Measurements from ENCODE around the gene SNAPIN. TPM values are rescaled to one million over a fixed set of nuclear protein-coding genes. Genes with fewer than 3 reads are reported as not detected.
"Not testable (repeated sequence)": the region's sequence is repeated elsewhere in the genome, so short reads cannot be mapped to it uniquely, and the experiment has no call there.

The SNAPIN gene
- total and polyA plus RNA-seq, 3 donors from 2014 or later, result 48.9 to 61.7 (median 57.4) TPM

DNA sequence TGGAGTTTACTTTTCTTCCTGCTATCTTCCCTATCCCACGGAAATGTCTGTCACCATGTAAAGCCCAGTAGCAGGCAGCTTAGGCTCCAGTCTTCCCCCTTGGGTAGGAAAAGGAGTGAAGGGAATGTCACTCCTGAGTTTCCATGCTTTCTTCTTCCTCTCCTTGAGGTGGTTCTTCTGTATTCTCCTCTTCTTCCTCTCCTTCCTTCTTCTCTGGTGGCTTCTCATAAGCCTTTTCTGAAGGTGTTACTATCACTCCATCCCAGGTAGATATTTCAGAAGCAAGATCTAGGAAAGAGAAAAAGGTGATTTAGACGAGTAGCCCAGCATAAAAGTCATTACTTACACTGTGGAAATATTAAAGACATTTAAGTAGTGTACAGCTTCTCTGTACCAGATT, 3.8 kb downstream of the SNAPIN start:
- no peaks in the 10 kb centered on the region for H3K9me3 ChIP-seq
- 48 to 55% methylated on average over 2 of the region's 2 CpGs for WGBS, 2 donors
- no peaks in the 10 kb centered on the region for H3K36me3 ChIP-seq (ENCODE audit: low read depth, missing control alignments)
- intact Hi-C loops (cut with DNase I; ENCODE audit: low total_unique reads), result no loop called here
- peaks cover 5% of the 10 kb centered on the region for H3K4me1 ChIP-seq
- H3K27me3 ChIP-seq, result no peaks in the 10 kb centered on the region
- TF ChIP-seq, protein P1, sequence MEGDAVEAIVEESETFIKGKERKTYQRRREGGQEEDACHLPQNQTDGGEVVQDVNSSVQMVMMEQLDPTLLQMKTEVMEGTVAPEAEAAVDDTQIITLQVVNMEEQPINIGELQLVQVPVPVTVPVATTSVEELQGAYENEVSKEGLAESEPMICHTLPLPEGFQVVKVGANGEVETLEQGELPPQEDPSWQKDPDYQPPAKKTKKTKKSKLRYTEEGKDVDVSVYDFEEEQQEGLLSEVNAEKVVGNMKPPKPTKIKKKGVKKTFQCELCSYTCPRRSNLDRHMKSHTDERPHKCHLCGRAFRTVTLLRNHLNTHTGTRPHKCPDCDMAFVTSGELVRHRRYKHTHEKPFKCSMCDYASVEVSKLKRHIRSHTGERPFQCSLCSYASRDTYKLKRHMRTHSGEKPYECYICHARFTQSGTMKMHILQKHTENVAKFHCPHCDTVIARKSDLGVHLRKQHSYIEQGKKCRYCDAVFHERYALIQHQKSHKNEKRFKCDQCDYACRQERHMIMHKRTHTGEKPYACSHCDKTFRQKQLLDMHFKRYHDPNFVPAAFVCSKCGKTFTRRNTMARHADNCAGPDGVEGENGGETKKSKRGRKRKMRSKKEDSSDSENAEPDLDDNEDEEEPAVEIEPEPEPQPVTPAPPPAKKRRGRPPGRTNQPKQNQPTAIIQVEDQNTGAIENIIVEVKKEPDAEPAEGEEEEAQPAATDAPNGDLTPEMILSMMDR (IDR thresholded peaks at IDR 0.05), result no peak
- no peak for TF ChIP-seq POLR2A (IDR thresholded peaks at IDR 0.05)
- H3K4me3 ChIP-seq, result no peak overlapping the region
- DNase-seq, result no peak
- no peak overlapping the region for H3K27ac ChIP-seq

DNA sequence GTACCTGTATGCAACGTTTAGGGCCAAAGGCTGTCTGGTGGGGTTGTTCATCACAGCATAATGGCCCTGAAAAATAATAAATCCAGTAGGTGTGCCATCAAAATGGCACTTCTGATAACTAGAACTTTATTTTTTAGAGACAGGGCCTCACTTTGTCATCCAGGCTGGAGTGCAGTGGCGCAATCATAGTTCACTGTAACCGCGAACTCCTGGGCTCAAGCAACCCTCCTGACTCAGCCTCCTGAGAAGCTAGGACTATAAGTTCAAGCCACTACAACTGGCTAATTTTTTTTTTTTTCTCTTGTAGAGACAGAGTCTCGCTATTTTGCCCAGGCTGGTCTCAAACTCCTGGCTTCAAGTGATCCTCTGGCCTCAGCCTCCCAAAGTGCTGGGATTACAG, 4.7 kb downstream of the SNAPIN start:
- peaks cover 5% of the 10 kb centered on the region for H3K4me1 ChIP-seq
- H3K9me3 ChIP-seq, result no peaks in the 10 kb centered on the region
- intact Hi-C loops (cut with DNase I; ENCODE audit: low total_unique reads), result no loop called here
- no peak for TF ChIP-seq POLR2A (IDR thresholded peaks at IDR 0.05)
- TF ChIP-seq, protein P1 (IDR thresholded peaks at IDR 0.05), result no peak
- H3K36me3 ChIP-seq (ENCODE audit: low read depth, missing control alignments), result no peaks in the 10 kb centered on the region
- H3K27ac ChIP-seq, result no peak overlapping the region
- no peak overlapping the region for H3K4me3 ChIP-seq
- DNase-seq, result no peak
- no peaks in the 10 kb centered on the region for H3K27me3 ChIP-seq
- WGBS, 2 donors, result 78 to 88% methylated on average over 5 of the region's 5 CpGs

- Histone ChIP-seq H3K36me3 (ENCODE audit: low read depth, missing control alignments) (no peaks in the 10 kb centered on the region), H3K4me1 (peaks cover 9% of the 10 kb centered on the region), H3K9me3 (no peaks in the 10 kb centered on the region), H3K4me3 (no peak overlapping the region), H3K27ac (no peak overlapping the region), H3K27me3 (no peaks in the 10 kb centered on the region)
- 81 to 82% methylated on average over 4 of the region's 4 CpGs for WGBS, 2 donors
- intact Hi-C loops (cut with DNase I; ENCODE audit: low total_unique reads), result no loop called here
- no peak for DNase-seq
- TF ChIP-seq POLR2A (IDR thresholded peaks at IDR 0.05), result no peak
- TF ChIP-seq, protein P1 (IDR thresholded peaks at IDR 0.05), result no peak
Measured at GRCh38 chr1:153667439-153667838, 8.9 kb downstream of the SNAPIN start.

GRCh38 chr1:153668672-153669071, 10.2 kb downstream of the SNAPIN start:
- H3K27ac ChIP-seq; H3K9me3 ChIP-seq; H3K36me3 ChIP-seq (ENCODE audit: low read depth, missing control alignments); H3K27me3 ChIP-seq; H3K4me3 ChIP-seq; intact Hi-C loops (cut with DNase I; ENCODE audit: low total_unique reads); H3K4me1 ChIP-seq; DNase-seq: not testable (repeated sequence)
- 91 to 96% methylated on average over 8 of the region's 8 CpGs for WGBS, 2 donors

GRCh38 chr1:153669606-153670005, 11.1 kb downstream of the SNAPIN start:
- peak overlapping the region in 1 of 2 donors; percentile 80 for H3K27ac ChIP-seq
- no peak for DNase-seq
- no peaks in the 10 kb centered on the region for H3K27me3 ChIP-seq
- TF ChIP-seq POLR2A (IDR thresholded peaks at IDR 0.05), result no peak
- TF ChIP-seq, protein P1 (IDR thresholded peaks at IDR 0.05), result no peak
- no peaks in the 10 kb centered on the region for H3K9me3 ChIP-seq
- intact Hi-C loops (cut with DNase I; ENCODE audit: low total_unique reads), result no loop called here
- H3K4me1 ChIP-seq, result peaks cover 9% of the 10 kb centered on the region
- H3K36me3 ChIP-seq (ENCODE audit: low read depth, missing control alignments), result no peaks in the 10 kb centered on the region
- peak overlapping the region in 1 of 2 donors; percentile 96 for H3K4me3 ChIP-seq
- WGBS, 2 donors, result 79 to 86% methylated on average over 6 of the region's 6 CpGs
